ENCODE results near the gene CSN3.

The CSN3 gene

DNA sequence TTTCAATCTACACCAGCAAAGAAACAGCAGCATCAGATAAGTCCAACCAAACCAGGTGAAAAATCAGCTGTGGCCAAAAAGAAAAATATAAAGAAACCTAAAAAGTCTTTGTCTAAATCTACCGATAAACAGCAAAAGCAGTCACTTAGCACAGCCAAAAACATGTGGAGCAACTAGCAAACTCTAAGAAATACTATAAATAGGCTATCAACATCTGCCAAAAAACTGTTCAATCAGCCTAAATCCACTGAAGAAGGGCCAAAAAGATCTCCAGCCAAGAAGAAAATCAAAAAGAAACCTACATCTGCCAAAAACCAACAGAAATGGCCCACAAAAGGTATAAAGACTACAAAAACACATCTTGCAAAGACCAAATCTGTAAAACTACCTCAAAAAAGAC lies 55.7 kb downstream of the CSN3 start:
- no peak for DNase-seq

DNA sequence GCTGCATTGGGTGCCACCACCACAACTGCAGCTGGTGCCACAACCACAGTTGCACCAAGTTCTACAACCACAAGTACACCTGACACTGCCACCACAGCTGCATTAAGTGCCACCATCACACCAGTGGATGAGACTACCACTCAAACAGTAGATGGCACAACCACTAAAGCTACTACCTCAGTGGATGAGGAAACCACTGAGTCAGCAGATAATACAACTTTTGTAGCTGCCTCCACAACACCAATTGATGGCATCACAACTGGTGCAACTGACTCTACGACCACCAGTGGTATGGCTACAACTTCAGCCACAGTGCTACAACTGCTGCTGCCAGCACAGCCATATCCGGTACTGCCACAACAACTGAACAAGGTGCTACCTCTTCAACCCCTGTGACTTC lies 57.2 kb downstream of the CSN3 start:
- no peak for DNase-seq

DNA sequence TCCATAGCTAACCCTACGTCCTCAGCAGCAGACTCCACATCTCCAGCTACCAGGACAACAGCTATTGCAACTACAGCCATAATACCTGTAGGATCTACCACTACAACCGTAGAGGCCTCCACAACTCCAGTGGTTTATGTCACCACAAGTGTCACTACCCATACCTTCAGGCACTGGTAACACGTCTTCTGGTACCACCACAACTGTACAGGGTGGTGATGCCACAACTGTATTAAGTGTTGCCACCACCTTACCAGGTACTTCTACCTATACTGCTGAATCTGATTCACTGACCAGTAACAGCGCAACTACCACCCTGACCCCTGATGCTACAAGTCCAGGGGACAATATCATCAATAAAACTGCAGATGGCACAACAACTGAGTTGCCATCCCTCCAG lies 57.8 kb downstream of the CSN3 start:
- no peak for DNase-seq

Measured in OCI-M1 (cell line).